Activated T-cell treated with anti-CD3 and anti-CD28 coated beads for 48 hours (primary cell): ENCODE data around the gene MSRB3.

ENCODE experiments used
- DNase-seq: peaks from one replicate; pipeline ENCODE4 v3.0.0-alpha.2; 2020; ENCODE audit warnings: low read depth

The MSRB3 gene

GRCh38 chr12:65500091-65500900 is 221.8 kb downstream of the MSRB3 start:
- no peak for DNase-seq

GRCh38 chr12:65501093-65501621 is 222.7 kb downstream of the MSRB3 start:
- DNase-seq = no peak

GRCh38 chr12:65501935-65502334 is 223.5 kb downstream of the MSRB3 start:
- no peak for DNase-seq

GRCh38 chr12:65504417-65504816 is 225.9 kb downstream of the MSRB3 start:
- no peak for DNase-seq

GRCh38 chr12:65505386-65506121 is 227.1 kb downstream of the MSRB3 start:
- no peak for DNase-seq

- no peak for DNase-seq
Observed at GRCh38 chr12:65508276-65509035, 230.0 kb downstream of the MSRB3 start.

GRCh38 chr12:65510007-65510406 is 231.5 kb downstream of the MSRB3 start:
- no peak for DNase-seq

- DNase-seq = no peak
Observed at GRCh38 chr12:65510584-65511050, 232.1 kb downstream of the MSRB3 start.

- DNase-seq = no peak
Observed at GRCh38 chr12:65511134-65511834, 232.8 kb downstream of the MSRB3 start.

GRCh38 chr12:65511912-65512311 is 233.4 kb downstream of the MSRB3 start:
- no peak for DNase-seq
